Rectal smooth muscle tissue (tissue), 1 donor: ENCODE measurements around the gene AARS2.

Experiments
- H3K27ac ChIP-seq: one replicate; pipeline ENCODE4 v1.7.0; 2013; ENCODE audit warnings: low read depth, low read length, inconsistent platforms
- H3K27me3 ChIP-seq: one replicate; pipeline ENCODE4 v1.7.0; 2013; ENCODE audit warnings: low read length; ENCODE audit not compliant: control insufficient read depth, insufficient read depth
- H3K36me3 ChIP-seq: one replicate; pipeline ENCODE4 v1.7.0; 2013; ENCODE audit warnings: low read length; ENCODE audit not compliant: control insufficient read depth, insufficient read depth
- H3K4me1 ChIP-seq: one replicate; pipeline ENCODE4 v1.7.0; 2013; ENCODE audit warnings: low read length; ENCODE audit not compliant: control insufficient read depth, insufficient read depth
- H3K4me3 ChIP-seq: one replicate; pipeline ENCODE4 v1.7.0; 2013; ENCODE audit warnings: low read length
- H3K9ac ChIP-seq: one replicate; pipeline ENCODE4 v1.7.0; 2013; ENCODE audit warnings: low read length

Gene AARS2

GRCh38 chr6:44260451-44261297 is 52.5 kb downstream of the AARS2 start:
- H3K36me3 ChIP-seq: peaks cover 5% of the 10 kb centered on the region
- H3K9ac ChIP-seq: no peak overlapping the region
- no peak overlapping the region for H3K4me3 ChIP-seq
- no peak overlapping the region for H3K27ac ChIP-seq
- peaks cover 21% of the 10 kb centered on the region for H3K4me1 ChIP-seq
- no peaks in the 10 kb centered on the region for H3K27me3 ChIP-seq

DNA sequence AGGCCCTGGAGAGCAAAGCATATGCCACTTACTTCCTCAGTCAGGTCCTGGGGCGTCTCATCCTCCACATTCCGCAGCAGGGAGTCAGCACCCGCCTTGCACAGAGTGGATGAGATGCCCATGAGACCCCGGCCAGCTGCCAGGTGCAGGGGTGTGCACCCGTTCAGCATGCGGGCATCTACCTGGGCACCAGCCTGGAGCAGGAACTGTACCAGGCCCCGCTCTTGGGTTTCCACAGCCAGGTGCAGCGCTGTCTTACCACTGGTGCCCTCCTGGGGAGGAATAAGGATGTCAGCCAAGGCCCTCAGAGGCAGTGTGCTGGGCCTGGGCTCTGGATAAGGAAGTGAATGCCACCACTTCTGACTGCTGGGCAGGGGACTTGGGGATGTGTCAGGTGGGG is 53.1 kb downstream of the AARS2 start:
- Histone ChIP-seq H3K27ac (no peak overlapping the region), H3K36me3 (peaks cover 9% of the 10 kb centered on the region), H3K4me3 (no peak overlapping the region), H3K9ac (no peak overlapping the region), H3K4me1 (peaks cover 21% of the 10 kb centered on the region), H3K27me3 (no peaks in the 10 kb centered on the region)

DNA sequence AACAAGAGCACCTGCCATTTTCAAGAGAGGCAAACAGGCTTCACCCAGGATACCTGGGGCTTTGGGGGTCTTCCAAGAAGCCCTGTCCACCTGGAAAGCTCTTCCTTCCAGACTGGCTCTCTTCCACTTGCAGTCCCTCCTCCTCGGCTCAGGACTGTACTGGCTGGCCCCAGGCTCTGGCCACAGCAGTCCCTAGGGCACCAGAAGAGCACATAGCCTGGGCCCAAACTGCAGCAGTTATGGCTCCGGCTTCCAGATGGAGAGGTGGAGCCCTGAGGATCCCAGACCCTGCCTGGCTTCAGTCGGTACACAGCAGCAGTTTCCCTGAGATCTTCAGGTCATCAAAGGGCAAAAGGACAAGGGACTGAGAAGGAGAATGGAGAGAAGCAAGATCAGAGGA is 54.2 kb downstream of the AARS2 start:
- H3K4me3 ChIP-seq: no peak overlapping the region
- no peaks in the 10 kb centered on the region for H3K27me3 ChIP-seq
- no peak overlapping the region for H3K9ac ChIP-seq
- H3K36me3 ChIP-seq: peaks cover 20% of the 10 kb centered on the region
- peaks cover 12% of the 10 kb centered on the region for H3K4me1 ChIP-seq
- no peak overlapping the region for H3K27ac ChIP-seq

DNA sequence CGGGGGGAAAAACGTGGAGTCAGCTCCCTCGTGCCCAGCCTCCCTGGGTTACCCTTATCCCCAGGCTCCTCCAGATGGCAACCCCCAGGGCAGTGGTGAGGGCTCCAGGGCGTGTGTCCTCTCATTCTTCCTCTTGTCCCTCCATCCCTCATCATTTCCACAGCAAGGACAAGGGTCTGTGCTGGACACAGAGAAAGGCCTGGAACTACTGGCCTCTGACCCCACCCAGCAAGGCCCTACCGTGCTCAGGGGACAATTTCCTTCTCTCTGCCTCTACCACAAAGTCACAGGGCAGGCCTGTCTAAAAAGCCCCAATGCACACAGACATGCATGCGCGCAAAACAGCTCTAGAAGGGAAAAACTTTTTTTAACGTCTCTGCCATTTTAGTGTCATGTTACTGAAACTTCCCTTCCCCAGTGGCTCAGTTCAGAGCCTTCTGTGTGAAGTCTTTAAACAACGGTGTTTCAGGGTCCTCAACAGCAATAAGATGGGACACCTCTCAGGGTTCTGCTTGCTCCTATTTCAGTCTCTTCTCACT is 54.8 kb downstream of the AARS2 start:
- Histone ChIP-seq H3K4me1 (peaks cover 7% of the 10 kb centered on the region), H3K9ac (no peak overlapping the region), H3K27ac (no peak overlapping the region), H3K27me3 (no peaks in the 10 kb centered on the region), H3K36me3 (peaks cover 25% of the 10 kb centered on the region), H3K4me3 (no peak overlapping the region)

- peak overlapping the region; percentile 67 for H3K27ac ChIP-seq
- H3K36me3 ChIP-seq: peaks cover 30% of the 10 kb centered on the region
- no peaks in the 10 kb centered on the region for H3K27me3 ChIP-seq
- peak overlapping the region; percentile 69 for H3K9ac ChIP-seq
- H3K4me1 ChIP-seq: peaks cover 6% of the 10 kb centered on the region
- H3K4me3 ChIP-seq: peak overlapping the region; percentile 73
Observed at GRCh38 chr6:44257753-44258324, 55.3 kb downstream of the AARS2 start.

DNA sequence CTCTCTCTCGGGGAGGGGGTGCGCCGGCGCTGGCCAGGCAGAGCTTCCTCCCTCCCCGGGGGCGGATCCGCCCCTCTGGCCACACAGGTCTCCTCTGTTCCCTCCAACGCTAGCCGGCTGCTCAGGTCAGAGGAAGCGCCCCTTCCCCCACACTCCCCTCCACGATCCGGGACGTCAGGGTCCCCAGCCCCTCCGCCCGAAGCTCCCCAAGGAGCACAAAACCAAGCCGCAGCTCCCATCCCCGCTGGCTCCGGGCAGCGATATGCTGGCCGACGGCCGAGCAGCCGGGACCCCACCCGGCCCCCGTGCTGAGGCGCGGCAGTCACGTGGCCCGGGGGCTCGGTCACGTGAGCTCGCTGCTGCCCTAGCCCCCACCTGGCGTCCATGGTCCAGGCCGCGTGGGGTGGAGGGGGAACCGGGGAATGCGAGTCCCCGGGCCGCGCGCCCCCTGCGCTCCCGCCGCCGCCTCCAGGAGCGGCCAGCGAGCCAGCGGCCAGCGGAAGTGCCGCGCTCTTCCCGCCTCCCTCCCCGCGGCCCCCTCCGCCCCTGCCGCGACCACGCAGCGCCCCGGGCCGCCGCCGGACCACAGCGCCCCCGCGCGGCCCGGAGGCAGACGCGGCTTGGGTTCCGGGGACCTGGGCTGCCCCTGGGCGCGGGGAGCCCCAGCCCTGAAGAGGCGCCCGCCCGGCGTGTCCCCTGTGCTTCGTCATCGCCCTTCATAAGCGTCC is 56.0 kb downstream of the AARS2 start, which contains the start of gene SLC35B2:
SLC35B2 (minus strand) TSS at position 504 of the 728 bp plus-strand sequence; CDS start at position 386, 118 bp downstream.
- Histone ChIP-seq H3K27ac (peak within 1 kb of the TSS; percentile 75), H3K4me1 (peaks cover 6% of the 10 kb centered on the region), H3K27me3 (no peaks in the 10 kb centered on the region), H3K4me3 (peak within 1 kb of the TSS; percentile 80), H3K36me3 (peaks cover 33% of the 10 kb centered on the region), H3K9ac (peak within 1 kb of the TSS; percentile 69)

- peak overlapping the region; percentile 75 for H3K27ac ChIP-seq
- peaks cover 38% of the 10 kb centered on the region for H3K36me3 ChIP-seq
- peak overlapping the region; percentile 49 for H3K9ac ChIP-seq
- H3K4me1 ChIP-seq: peaks cover 6% of the 10 kb centered on the region
- peak overlapping the region; percentile 80 for H3K4me3 ChIP-seq
- H3K27me3 ChIP-seq: no peaks in the 10 kb centered on the region
Observed at GRCh38 chr6:44256775-44257024, 56.4 kb downstream of the AARS2 start.

GRCh38 chr6:44255871-44256774 is 57.0 kb downstream of the AARS2 start:
- no peaks in the 10 kb centered on the region for H3K27me3 ChIP-seq
- no peak overlapping the region for H3K9ac ChIP-seq
- H3K4me3 ChIP-seq: peak overlapping the region; percentile 80
- peaks cover 6% of the 10 kb centered on the region for H3K4me1 ChIP-seq
- peaks cover 43% of the 10 kb centered on the region for H3K36me3 ChIP-seq
- H3K27ac ChIP-seq: no peak overlapping the region

GRCh38 chr6:44255105-44255808 is 57.9 kb downstream of the AARS2 start:
- H3K4me1 ChIP-seq: peaks cover 6% of the 10 kb centered on the region
- H3K9ac ChIP-seq: no peak overlapping the region
- H3K27me3 ChIP-seq: no peaks in the 10 kb centered on the region
- H3K36me3 ChIP-seq: peaks cover 51% of the 10 kb centered on the region
- no peak overlapping the region for H3K27ac ChIP-seq
- no peak overlapping the region for H3K4me3 ChIP-seq

DNA sequence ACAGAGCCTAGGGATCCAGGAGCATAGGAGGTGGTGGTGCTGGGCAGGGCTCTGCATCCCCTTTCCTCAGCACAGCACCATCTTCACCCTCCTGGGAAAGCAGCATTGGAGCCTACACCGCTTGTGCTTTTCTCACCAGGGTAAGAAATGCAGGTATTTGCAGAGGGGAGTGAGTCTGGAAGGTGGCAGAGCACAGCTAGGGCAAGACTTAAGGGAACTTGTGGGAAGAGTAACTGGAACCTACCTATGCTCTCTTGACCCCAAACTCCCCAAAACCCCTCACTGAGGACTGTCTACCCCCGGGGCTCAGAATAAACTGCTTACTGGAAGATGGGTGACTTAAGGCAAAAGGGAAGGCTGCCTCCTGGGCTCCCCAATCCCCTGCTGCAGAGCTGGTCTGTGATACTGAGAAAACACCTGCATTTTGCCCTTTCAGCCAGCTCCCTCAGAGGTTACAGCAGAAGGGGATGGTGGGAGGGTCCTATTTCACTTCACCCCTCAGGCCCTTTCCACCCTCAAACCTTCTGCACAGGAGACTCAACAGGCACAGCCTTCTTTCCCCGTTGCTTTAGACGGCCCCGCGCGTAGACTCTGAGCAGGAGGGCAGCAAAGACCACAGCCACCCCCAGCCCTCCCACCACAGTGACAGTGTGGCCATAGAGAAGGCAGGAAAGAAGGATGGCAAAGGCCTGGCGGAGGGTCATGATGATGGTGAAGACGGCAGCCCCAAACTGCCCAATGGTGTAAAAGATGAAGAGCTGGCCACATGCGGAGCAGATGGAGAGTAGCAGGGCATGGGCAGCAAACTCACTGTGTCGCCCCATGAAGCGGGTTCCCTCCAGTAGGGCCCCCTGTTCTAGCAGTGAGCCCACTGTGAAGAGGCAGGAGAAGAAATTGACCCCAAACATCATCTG is 58.7 kb downstream of the AARS2 start:
- Histone ChIP-seq H3K4me1 (peaks cover 6% of the 10 kb centered on the region), H3K4me3 (no peak overlapping the region), H3K27ac (no peak overlapping the region), H3K36me3 (peaks cover 52% of the 10 kb centered on the region), H3K9ac (no peak overlapping the region), H3K27me3 (no peaks in the 10 kb centered on the region)
